Rectal smooth muscle tissue (tissue), 1 donor: ENCODE data around the gene LDAH.
"Not testable (repeated sequence)": the region's sequence is repeated elsewhere in the genome, so short reads cannot be mapped to it uniquely, and the experiment has no call there.

Experiments
- H3K27ac ChIP-seq: one replicate; pipeline ENCODE4 v1.7.0; 2013; ENCODE audit warnings: low read depth, low read length, inconsistent platforms
- H3K27me3 ChIP-seq: one replicate; pipeline ENCODE4 v1.7.0; 2013; ENCODE audit warnings: low read length; ENCODE audit not compliant: control insufficient read depth, insufficient read depth
- H3K36me3 ChIP-seq: one replicate; pipeline ENCODE4 v1.7.0; 2013; ENCODE audit warnings: low read length; ENCODE audit not compliant: control insufficient read depth, insufficient read depth
- H3K4me1 ChIP-seq: one replicate; pipeline ENCODE4 v1.7.0; 2013; ENCODE audit warnings: low read length; ENCODE audit not compliant: control insufficient read depth, insufficient read depth
- H3K4me3 ChIP-seq: one replicate; pipeline ENCODE4 v1.7.0; 2013; ENCODE audit warnings: low read length
- H3K9ac ChIP-seq: one replicate; pipeline ENCODE4 v1.7.0; 2013; ENCODE audit warnings: low read length

LDAH gene

DNA sequence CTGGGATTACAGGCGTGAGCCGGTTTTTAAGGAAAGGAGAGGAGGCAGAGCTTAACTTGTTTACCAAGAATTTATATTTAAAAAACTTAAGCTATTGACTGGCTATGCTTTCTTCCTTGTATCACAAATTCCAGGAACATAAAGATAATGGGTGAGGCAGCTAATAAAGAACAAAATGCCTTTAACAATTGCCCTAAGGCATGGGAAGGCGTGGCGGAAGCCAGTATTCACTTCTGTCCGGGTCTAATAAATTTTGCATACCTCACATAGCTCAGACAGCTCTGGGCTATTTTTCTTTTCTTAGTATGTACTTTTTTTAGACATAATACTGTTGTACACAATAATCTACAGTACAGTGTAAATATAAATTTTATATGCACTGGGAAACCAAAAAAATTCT is 1.0 kb upstream of the LDAH start:
- no peak overlapping the region for H3K9ac ChIP-seq
- no peaks in the 10 kb centered on the region for H3K27me3 ChIP-seq
- H3K36me3 ChIP-seq, result no peaks in the 10 kb centered on the region
- H3K4me1 ChIP-seq, result no peaks in the 10 kb centered on the region
- H3K4me3 ChIP-seq, result no peak overlapping the region
- no peak overlapping the region for H3K27ac ChIP-seq

DNA sequence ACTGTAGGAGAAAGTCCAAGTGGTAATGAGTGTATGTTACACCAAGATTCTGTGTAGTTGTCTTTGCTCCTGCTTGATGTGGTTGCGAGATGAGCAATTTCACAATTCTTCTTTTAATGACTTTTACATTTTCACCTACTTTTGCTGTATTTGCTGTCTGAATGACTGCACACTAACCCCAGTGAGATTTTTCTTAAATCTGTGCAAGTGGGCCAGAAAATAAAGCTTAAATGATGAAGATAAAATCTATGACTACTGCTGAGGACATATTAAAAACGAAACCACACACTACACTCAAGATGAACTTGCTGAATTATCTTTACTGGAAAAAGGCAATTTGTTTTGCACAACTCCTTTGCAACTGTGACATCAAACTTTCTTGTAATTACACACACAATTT is 4.1 kb downstream of the LDAH start:
- Histone ChIP-seq H3K27me3 (no peaks in the 10 kb centered on the region), H3K36me3 (no peaks in the 10 kb centered on the region)

DNA sequence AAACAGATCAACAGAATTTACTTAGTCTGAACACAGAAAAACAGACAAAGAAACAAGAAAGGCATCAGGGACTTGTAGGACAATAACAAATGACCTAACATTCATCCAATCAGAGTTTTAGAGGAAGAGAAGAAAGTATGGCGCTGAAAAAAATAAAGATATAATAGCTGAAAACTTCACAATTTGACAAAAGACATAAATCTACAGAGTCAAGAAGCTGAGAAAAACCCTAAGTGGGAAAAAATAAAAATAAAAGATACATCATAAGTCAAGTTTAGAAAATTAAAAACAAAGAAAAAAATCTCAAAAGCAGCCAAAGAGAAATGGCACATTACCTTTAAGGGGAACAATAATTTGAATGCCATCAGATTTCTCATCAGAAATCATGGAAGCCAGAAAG is 7.7 kb downstream of the LDAH start:
- Histone ChIP-seq H3K27ac (no peak overlapping the region), H3K36me3 (no peaks in the 10 kb centered on the region), H3K4me1 (no peaks in the 10 kb centered on the region), H3K4me3 (no peak overlapping the region), H3K27me3 (no peaks in the 10 kb centered on the region), H3K9ac (no peak overlapping the region)

More for the DNA sequence above, 4.1 kb downstream of the LDAH start:
- Histone ChIP-seq H3K4me3 (no peak overlapping the region), H3K9ac (no peak overlapping the region), H3K4me1 (no peaks in the 10 kb centered on the region), H3K27ac (no peak overlapping the region)

DNA sequence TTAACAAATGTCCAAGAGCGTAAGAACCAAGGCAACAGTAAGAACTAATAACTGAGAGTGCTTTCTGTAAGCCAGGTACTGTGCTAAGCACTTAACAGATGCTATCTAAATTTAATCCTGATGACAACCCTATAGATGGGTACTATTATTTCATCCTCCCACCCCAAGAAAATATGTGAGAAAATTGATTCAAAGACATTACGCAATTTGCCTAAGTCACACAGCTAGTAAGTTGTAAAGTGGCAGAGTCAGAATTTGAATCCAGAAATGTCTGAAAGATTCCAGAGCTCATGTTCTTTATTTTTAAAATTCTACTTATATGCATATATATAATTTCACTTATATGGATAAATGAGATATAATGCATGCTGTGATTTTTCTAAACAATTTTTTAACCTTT is 10.1 kb downstream of the LDAH start:
- Histone ChIP-seq H3K27ac (no peak overlapping the region), H3K36me3 (no peaks in the 10 kb centered on the region), H3K4me1 (no peaks in the 10 kb centered on the region), H3K9ac (no peak overlapping the region), H3K27me3 (no peaks in the 10 kb centered on the region), H3K4me3 (no peak overlapping the region)

DNA sequence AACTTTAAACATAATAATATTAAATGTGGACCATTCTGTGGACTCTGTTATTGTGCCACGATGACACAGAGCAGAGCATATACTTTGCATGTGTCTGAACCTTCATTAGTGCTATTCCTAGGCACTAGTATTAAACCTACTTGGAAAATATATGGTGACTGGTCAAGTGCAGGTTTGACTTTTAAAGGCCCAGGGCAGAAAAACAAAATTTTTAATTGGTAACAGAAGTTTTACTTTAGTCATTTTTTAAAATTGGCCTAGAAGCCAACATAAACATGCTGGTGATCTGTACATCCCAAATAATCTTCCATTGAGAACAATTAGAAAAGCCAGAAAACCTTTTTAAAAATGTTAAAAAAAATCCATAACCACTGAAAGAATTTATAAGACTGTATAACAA is 16.6 kb downstream of the LDAH start:
- no peak overlapping the region for H3K27ac ChIP-seq
- H3K36me3 ChIP-seq, result no peaks in the 10 kb centered on the region
- H3K4me1 ChIP-seq, result no peaks in the 10 kb centered on the region
- H3K4me3 ChIP-seq, result no peak overlapping the region
- no peak overlapping the region for H3K9ac ChIP-seq
- no peaks in the 10 kb centered on the region for H3K27me3 ChIP-seq

DNA sequence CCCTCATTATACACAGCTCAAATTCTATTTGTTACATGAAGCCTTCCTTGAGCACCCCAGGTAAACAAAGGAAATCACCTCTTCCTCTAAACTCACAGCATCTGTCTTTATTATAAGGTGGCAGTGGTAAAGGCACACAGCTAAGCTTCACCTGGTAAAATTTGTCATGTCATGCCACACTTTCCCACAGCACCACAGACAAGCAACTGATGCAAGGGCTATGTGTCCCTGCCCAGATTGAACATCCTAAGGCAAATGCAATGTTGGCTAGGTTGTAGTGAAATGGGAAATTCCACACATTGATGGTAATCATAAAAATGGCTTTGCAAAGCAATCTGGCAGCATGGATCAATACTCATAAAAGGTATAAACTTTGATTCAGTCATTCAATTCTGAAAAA is 18.9 kb downstream of the LDAH start:
- Histone ChIP-seq H3K9ac (no peak overlapping the region), H3K4me3 (no peak overlapping the region), H3K4me1 (no peaks in the 10 kb centered on the region), H3K27ac (no peak overlapping the region), H3K36me3 (no peaks in the 10 kb centered on the region), H3K27me3 (no peaks in the 10 kb centered on the region)

DNA sequence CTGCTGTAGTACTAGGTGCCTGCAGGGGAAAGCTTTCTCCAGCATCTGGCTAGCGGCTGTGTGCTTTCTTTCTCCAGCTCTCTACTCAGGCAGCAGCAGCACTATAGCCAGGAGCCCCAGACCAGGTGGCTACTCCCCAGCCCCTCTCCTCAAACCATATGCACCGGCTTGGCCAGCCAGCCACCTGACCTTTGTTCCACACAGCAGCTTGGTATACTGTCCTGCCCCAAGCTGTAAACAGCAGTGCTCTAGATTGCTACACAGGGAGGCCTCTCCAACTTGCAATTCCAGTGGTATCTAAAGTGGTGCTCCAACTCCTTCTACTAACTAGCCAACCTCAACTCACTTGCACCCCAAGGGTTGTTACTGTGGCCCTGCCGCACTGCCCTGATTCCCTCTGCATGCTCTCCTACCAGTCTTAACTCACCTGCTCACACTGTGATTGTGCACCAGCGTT is 19.6 kb downstream of the LDAH start:
- Histone ChIP-seq H3K27ac (no peak overlapping the region), H3K9ac (no peak overlapping the region), H3K27me3 (no peaks in the 10 kb centered on the region), H3K4me3 (no peak overlapping the region), H3K4me1 (no peaks in the 10 kb centered on the region), H3K36me3 (no peaks in the 10 kb centered on the region)

DNA sequence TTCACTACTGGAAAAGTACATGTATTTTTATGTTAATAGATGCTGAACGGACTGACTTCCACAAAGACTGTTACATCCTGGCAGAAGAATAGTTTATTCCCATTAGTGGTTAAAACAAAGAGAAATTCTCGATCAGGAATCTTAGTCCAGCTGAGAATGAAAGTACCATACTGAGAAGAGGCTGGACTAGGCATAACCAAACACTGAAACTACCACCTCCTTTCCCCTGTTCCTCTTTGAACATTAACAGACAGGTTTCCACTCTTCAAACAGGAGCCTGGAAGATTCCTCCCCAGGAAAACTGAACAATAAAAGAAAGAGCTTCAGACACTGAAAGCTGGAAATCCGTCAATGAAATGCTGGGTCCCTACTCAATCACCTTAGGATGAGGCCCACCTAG is 25.8 kb downstream of the LDAH start:
- Histone ChIP-seq H3K4me1 (no peaks in the 10 kb centered on the region), H3K4me3 (no peak overlapping the region), H3K27me3 (no peaks in the 10 kb centered on the region), H3K9ac (no peak overlapping the region), H3K27ac (no peak overlapping the region), H3K36me3 (no peaks in the 10 kb centered on the region)

DNA sequence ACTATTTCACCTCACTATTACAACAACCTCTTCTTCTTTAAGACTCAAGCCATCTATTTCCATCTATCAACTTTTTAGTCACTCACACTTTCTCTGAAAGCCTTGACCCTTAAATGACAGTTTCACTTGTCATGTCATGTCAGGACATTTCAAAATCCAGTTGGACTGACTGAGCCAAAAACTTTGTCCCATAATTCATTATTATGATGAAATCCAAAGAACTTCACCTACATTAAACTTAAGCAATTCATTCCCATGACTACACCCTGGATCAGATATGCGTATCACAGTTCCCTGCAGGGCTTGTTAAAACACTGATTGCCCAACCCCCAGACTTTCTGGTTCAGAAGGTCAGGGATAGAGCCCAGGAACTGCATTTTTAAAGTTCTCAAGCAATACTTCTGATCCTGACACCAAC is 26.5 kb downstream of the LDAH start:
- Histone ChIP-seq H3K4me3 (no peak overlapping the region), H3K9ac (no peak overlapping the region), H3K4me1 (no peaks in the 10 kb centered on the region), H3K36me3 (no peaks in the 10 kb centered on the region), H3K27me3 (no peaks in the 10 kb centered on the region), H3K27ac (no peak overlapping the region)

DNA sequence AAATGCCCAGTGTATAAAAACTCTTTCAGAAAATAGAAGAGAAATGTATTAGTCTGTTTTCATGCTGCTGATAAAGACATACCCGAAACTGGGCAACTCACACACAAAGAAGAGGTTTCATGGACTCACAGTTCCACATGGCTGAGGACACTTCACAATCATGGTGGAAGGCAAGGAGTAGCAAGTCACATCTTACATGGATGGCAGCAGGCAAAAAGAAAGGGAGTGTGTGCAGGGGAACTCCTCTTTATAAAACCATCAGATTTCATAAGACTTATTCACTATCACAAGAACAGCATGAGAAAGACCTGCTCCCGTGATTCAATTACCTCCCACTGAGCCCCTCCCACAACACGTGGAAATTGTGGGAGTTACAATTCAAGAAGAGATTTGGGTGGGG is 29.0 kb downstream of the LDAH start:
- not testable (repeated sequence) for H3K27ac ChIP-seq, H3K4me1 ChIP-seq, H3K9ac ChIP-seq, H3K4me3 ChIP-seq, H3K36me3 ChIP-seq, H3K27me3 ChIP-seq

DNA sequence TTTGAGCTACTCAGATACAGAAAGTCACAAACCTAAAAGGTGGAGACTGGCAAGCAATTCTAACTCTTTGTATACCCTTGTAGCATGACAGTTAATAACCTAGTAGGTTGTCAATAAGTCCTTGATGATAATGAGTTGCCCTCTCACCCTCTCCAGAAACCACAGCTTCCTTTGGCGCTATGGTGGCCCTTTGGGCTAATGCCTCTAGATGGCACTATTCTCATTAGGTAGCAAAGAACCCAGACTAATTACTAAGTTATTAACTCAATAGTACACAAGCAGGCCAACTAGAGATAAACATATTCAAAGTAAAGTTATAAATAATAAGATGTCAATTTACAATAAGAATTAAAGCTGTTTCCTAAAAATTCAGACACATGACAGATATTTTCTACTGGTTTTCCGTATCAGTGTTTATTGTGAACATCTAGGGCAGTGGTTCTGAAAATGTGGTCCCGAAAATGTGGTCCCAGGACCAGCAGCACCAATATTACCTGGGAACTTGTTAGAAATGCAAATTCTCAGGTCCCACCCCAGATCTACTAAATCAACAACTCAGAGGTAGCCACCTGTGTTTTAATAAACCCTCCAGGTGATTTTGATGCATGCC is 41.1 kb downstream of the LDAH start:
- no peak overlapping the region for H3K4me3 ChIP-seq
- H3K9ac ChIP-seq, result no peak overlapping the region
- no peaks in the 10 kb centered on the region for H3K27me3 ChIP-seq
- H3K4me1 ChIP-seq, result no peaks in the 10 kb centered on the region
- H3K36me3 ChIP-seq, result no peaks in the 10 kb centered on the region
- H3K27ac ChIP-seq, result no peak overlapping the region

DNA sequence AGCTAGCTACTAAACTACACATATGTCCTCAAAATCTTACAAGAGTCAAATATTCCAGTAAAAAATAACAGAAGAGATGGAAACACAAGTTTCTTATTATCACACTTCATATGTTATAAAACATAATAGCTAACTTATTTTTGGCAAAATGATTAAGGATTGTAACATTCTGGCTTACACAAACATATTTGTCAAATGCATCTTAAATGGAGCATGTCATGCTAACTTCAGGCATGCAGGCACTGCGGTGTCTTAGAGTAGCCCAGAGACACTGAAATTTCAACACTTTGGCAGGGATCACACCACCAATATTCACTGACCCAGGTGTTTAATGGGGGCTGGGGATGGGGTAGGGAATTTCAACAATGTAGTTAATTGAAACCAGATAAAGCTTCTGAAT is 51.6 kb downstream of the LDAH start:
- no peaks in the 10 kb centered on the region for H3K4me1 ChIP-seq
- H3K36me3 ChIP-seq, result peaks cover 5% of the 10 kb centered on the region
- no peaks in the 10 kb centered on the region for H3K27me3 ChIP-seq
- H3K4me3 ChIP-seq, result no peak overlapping the region
- H3K27ac ChIP-seq, result no peak overlapping the region
- H3K9ac ChIP-seq, result no peak overlapping the region

DNA sequence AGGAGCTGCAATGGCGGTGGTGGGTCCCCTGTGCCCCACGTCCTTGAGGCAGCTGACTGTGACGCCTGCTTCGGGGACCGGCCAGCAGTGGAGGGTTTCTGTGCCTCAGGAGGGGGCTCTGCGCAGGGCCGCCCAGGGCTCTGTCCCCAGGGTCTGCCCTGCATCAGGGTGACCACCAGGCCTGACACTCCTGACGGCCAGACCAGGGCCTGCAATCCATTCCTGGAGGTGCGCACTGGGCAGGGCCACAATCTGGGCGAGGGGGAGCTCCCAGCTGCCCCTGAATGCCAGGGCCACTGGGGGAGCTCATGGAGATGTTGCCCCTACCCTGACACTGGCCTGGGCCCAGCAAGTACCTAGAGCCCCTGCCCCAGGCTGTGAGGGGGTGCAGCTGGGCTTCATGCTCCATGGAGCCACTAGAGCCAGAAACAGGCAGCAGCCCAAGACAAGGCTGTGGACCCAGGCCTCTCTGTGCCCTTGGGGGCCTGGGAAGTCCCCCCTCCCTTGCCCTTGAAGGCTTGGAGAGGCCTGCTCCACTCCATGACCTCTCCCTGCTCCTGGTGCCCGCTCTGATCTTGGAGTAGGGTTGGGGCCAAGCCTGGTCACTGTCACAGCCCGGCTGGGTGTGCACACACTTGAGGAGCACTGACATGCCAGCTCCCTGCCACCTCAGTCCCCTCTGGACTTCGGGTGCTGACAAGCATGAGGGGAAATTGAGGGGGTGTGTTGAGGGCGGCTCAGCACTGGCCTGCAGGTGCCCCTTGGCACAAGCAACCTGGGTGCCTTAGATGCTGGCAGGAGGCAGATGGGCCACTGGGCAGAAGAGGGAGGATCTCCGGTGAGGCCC is 55.9 kb downstream of the LDAH start:
- Histone ChIP-seq H3K27ac (no peak overlapping the region), H3K4me1 (no peaks in the 10 kb centered on the region), H3K36me3 (no peaks in the 10 kb centered on the region), H3K4me3 (no peak overlapping the region), H3K27me3 (no peaks in the 10 kb centered on the region), H3K9ac (no peak overlapping the region)
